Smooth muscle cell (in vitro differentiated cells): ENCODE measurements around the gene KCNIP4. TPM values are rescaled to one million over a fixed set of nuclear protein-coding genes. Genes with fewer than 3 reads are reported as not detected.

Source experiments
- DNase-seq: peaks from one replicate; lab custom pipeline; 2025; ENCODE audit not compliant: unreplicated experiment; lab: John Stamatoyannopoulos, UW
- H2AFZ ChIP-seq: fragments of 200-600 bp; sonication (generic); 2 replicates; pipeline ENCODE4 v1.6.0; 2016; ENCODE audit warnings: antibody characterized with exemption, low read depth, mild to moderate bottlenecking
- H3F3A ChIP-seq: fragments of 200-600 bp; sonication (generic); 2 replicates; pipeline ENCODE4 v1.6.0; 2017; ENCODE audit warnings: antibody characterized with exemption, low read depth
- H3K27ac ChIP-seq: fragments of 200-600 bp; sonication (generic); 2 replicates; pipeline ENCODE4 v1.5.1; 2016; ENCODE audit warnings: low read depth, mild to moderate bottlenecking
- H3K27me3 ChIP-seq: fragments of 200-600 bp; sonication (generic); 2 replicates; pipeline ENCODE4 v1.6.1; 2016; ENCODE audit warnings: low read depth, mild to moderate bottlenecking
- H3K36me3 ChIP-seq: fragments of 200-600 bp; sonication (generic); 2 replicates; pipeline ENCODE4 v1.5.1; 2016; ENCODE audit warnings: low read depth
- H3K4me1 ChIP-seq: fragments of 200-600 bp; sonication (generic); 2 replicates; pipeline ENCODE4 v1.5.1; 2016; ENCODE audit warnings: low read depth
- H3K4me2 ChIP-seq: fragments of 200-600 bp; sonication (generic); 2 replicates; pipeline ENCODE4 v1.6.0; 2016; ENCODE audit warnings: mild to moderate bottlenecking
- H3K4me3 ChIP-seq: fragments of 200-600 bp; sonication (generic); 2 replicates; pipeline ENCODE4 v1.5.1; 2016; ENCODE audit warnings: mild to moderate bottlenecking
- H3K79me2 ChIP-seq: fragments of 200-600 bp; sonication (generic); 2 replicates; pipeline ENCODE4 v1.6.0; 2016; ENCODE audit warnings: low read depth, mild to moderate bottlenecking
- H3K9ac ChIP-seq: fragments of 200-600 bp; sonication (generic); 2 replicates; pipeline ENCODE4 v1.6.0; 2016; ENCODE audit warnings: low read depth
- H3K9me3 ChIP-seq: fragments of 200-600 bp; sonication (generic); replicated peaks from 2 replicates; pipeline ENCODE4 v1.5.1; 2016; ENCODE audit warnings: low read depth
- H4K20me1 ChIP-seq: fragments of 200-600 bp; sonication (generic); 2 replicates; pipeline ENCODE4 v1.6.0; 2016; ENCODE audit warnings: low read depth
- WGBS: methylation state at CpG from one replicate; pipeline ENCODE4 v1.1.7; 2016; ENCODE audit warnings: low lambda C conversion rate; 5-methylcytosine and 5-hydroxymethylcytosine counted together
- polyA plus RNA-seq: library from polyadenylated mRNA; unstranded; fragments of >200 nt; fragmentation: Nextera tagmentation; extraction: Ambion mirVana; gene quantifications from 2 replicates; pipeline ENCODE4 v1.2.1, GENCODE V29; 2016
- total RNA-seq: library from RNA; depleted of rRNA; stranded (reverse); fragments of >200 nt; gene quantifications from 2 replicates; pipeline ENCODE4 v1.2.3, GENCODE V29; 2014
- TF ChIP-seq, protein P1 (sequence below): fragments of 200-600 bp; sonication (generic); IDR thresholded peaks from 2 replicates; pipeline ENCODE4 v1.5.1; 2017; ENCODE audit warnings: borderline replicate concordance, mild to moderate bottlenecking, antibody characterized with exemption; ENCODE audit not compliant: insufficient read depth, poor library complexity, severe bottlenecking

The KCNIP4 gene
- total and polyA plus RNA-seq, 2 experiments from 2014 or later = 0.07 TPM; not detected in 1

GRCh38 chr4:21554500-21554899 lies 394.1 kb downstream of the KCNIP4 start:
- no peak for DNase-seq
- 29% methylated on average over 3 of the region's 3 CpGs for WGBS
- no peaks in the 10 kb centered on the region for H3K27me3 ChIP-seq
- TF ChIP-seq, protein P1, sequence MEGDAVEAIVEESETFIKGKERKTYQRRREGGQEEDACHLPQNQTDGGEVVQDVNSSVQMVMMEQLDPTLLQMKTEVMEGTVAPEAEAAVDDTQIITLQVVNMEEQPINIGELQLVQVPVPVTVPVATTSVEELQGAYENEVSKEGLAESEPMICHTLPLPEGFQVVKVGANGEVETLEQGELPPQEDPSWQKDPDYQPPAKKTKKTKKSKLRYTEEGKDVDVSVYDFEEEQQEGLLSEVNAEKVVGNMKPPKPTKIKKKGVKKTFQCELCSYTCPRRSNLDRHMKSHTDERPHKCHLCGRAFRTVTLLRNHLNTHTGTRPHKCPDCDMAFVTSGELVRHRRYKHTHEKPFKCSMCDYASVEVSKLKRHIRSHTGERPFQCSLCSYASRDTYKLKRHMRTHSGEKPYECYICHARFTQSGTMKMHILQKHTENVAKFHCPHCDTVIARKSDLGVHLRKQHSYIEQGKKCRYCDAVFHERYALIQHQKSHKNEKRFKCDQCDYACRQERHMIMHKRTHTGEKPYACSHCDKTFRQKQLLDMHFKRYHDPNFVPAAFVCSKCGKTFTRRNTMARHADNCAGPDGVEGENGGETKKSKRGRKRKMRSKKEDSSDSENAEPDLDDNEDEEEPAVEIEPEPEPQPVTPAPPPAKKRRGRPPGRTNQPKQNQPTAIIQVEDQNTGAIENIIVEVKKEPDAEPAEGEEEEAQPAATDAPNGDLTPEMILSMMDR = no peak
- H3K27ac ChIP-seq = no peak overlapping the region
- no peaks in the 10 kb centered on the region for H3K79me2 ChIP-seq
- H4K20me1 ChIP-seq = no peaks in the 10 kb centered on the region
- no peak overlapping the region for H3K4me3 ChIP-seq
- no peaks in the 10 kb centered on the region for H3K36me3 ChIP-seq
- no peaks in the 10 kb centered on the region for H3K4me1 ChIP-seq
- no peaks in the 10 kb centered on the region for H3K9me3 ChIP-seq
- no peak overlapping the region for H2AFZ ChIP-seq
- no peak overlapping the region for H3K4me2 ChIP-seq
- H3F3A ChIP-seq = no peaks in the 10 kb centered on the region
- H3K9ac ChIP-seq = no peak overlapping the region

- Histone ChIP-seq H2AFZ (no peak overlapping the region), H4K20me1 (no peaks in the 10 kb centered on the region), H3K79me2 (no peaks in the 10 kb centered on the region), H3K4me1 (no peaks in the 10 kb centered on the region), H3F3A (no peaks in the 10 kb centered on the region), H3K9ac (no peak overlapping the region), H3K9me3 (no peaks in the 10 kb centered on the region), H3K36me3 (no peaks in the 10 kb centered on the region), H3K4me2 (no peak overlapping the region), H3K27me3 (no peaks in the 10 kb centered on the region), H3K4me3 (no peak overlapping the region), H3K27ac (no peak overlapping the region)
- DNase-seq = no peak
- WGBS = 32% methylated on average over 1 of the region's 1 CpG
- TF ChIP-seq, protein P1 = no peak
These were observed 394.5 kb downstream of the KCNIP4 start for GRCh38 chr4:21554066-21554465.

DNA sequence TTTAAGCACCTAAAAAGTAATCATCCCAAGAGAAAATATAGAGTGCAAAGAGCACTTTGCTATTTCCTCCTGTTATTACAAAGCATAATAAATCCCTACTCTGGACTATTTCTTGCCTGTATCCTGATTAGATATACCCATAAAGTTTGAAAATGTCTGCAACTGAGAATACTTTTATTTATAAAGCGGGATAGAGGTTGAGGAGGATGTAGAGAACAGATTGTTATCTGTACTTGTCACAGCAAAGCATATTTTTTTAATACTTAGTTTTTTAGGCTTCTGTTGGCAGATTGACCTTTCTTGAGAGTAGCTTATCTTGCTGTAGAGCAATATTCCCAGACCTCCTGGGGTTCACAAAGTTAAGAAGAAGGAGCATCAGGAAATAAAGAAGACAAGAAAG lies 396.1 kb downstream of the KCNIP4 start:
- no peaks in the 10 kb centered on the region for H3F3A ChIP-seq
- no peaks in the 10 kb centered on the region for H4K20me1 ChIP-seq
- no peak overlapping the region for H3K4me2 ChIP-seq
- TF ChIP-seq, protein P1 = no peak
- no peak overlapping the region for H3K9ac ChIP-seq
- no peaks in the 10 kb centered on the region for H3K36me3 ChIP-seq
- H3K4me1 ChIP-seq = no peaks in the 10 kb centered on the region
- H2AFZ ChIP-seq = no peak overlapping the region
- no peak overlapping the region for H3K27ac ChIP-seq
- H3K27me3 ChIP-seq = no peaks in the 10 kb centered on the region
- H3K4me3 ChIP-seq = no peak overlapping the region
- WGBS = 67% methylated on average over 1 of the region's 1 CpG
- H3K9me3 ChIP-seq = no peaks in the 10 kb centered on the region
- H3K79me2 ChIP-seq = no peaks in the 10 kb centered on the region
- no peak for DNase-seq

GRCh38 chr4:21544955-21545354 lies 403.6 kb downstream of the KCNIP4 start:
- Histone ChIP-seq H3K9me3 (no peaks in the 10 kb centered on the region), H3K36me3 (no peaks in the 10 kb centered on the region), H3K79me2 (no peaks in the 10 kb centered on the region), H3K4me1 (no peaks in the 10 kb centered on the region), H3K27me3 (no peaks in the 10 kb centered on the region), H3K9ac (no peak overlapping the region), H3F3A (no peaks in the 10 kb centered on the region), H4K20me1 (no peaks in the 10 kb centered on the region), H3K4me3 (no peak overlapping the region), H2AFZ (no peak overlapping the region), H3K4me2 (no peak overlapping the region), H3K27ac (no peak overlapping the region)
- TF ChIP-seq, protein P1 = no peak
- DNase-seq = no peak
- 89% methylated on average over 3 of the region's 3 CpGs for WGBS
